Measurements from ENCODE around the gene FBXO7. TPM values are rescaled to one million over a fixed set of nuclear protein-coding genes. Genes with fewer than 3 reads are reported as not detected.

The FBXO7 gene
- total RNA-seq, 1 experiment from 2014 or later, result 85.1 TPM

DNA sequence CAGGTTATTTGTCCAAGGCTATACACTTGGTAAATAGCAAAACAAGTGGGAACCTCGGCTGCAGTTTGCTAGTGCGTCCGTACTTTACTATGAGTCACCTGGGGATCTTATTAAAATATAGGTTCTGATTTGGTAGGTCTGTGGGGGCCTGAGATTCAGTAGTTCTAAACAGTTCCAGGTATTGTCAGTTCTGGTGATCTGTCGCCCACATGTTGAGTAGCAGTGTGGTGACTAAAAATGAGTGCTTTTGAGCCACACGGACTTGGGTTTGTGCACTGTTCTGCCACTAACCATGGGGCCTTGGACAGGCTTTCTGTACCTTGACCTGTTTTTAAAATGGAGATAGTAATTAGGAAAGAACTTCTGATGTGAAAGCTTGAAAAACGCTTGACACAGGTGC is 15.7 kb downstream of the FBXO7 start:
- H3K4me3 Mint-ChIP-seq (ENCODE audit: unreplicated experiment), result no peak overlapping the region
- POLR2A ChIA-PET, result no interaction called here
- TF ChIP-seq, protein P1, sequence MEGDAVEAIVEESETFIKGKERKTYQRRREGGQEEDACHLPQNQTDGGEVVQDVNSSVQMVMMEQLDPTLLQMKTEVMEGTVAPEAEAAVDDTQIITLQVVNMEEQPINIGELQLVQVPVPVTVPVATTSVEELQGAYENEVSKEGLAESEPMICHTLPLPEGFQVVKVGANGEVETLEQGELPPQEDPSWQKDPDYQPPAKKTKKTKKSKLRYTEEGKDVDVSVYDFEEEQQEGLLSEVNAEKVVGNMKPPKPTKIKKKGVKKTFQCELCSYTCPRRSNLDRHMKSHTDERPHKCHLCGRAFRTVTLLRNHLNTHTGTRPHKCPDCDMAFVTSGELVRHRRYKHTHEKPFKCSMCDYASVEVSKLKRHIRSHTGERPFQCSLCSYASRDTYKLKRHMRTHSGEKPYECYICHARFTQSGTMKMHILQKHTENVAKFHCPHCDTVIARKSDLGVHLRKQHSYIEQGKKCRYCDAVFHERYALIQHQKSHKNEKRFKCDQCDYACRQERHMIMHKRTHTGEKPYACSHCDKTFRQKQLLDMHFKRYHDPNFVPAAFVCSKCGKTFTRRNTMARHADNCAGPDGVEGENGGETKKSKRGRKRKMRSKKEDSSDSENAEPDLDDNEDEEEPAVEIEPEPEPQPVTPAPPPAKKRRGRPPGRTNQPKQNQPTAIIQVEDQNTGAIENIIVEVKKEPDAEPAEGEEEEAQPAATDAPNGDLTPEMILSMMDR (IDR thresholded peaks at IDR 0.05; ENCODE audit: insufficient read depth in 1 of 2, low read depth in 1 of 2, low read length in 1 of 2, severe bottlenecking in 1 of 2, unreplicated experiment in 1 of 2), result no peak
- CTCF ChIA-PET, result no interaction called here
- no peaks in the 10 kb centered on the region for H3K9me3 Mint-ChIP-seq (ENCODE audit: unreplicated experiment)
- DNase-seq, result no peak
- Histone ChIP-seq H3K4me3 (ENCODE audit: low read depth, low read length) (no peak overlapping the region), H3K27me3 (replicated peaks; ENCODE audit: control insufficient read depth, insufficient read depth, low read length) (no peaks in the 10 kb centered on the region), H3K4me1 (no peaks in the 10 kb centered on the region), H3K36me3 (ENCODE audit: control insufficient read depth, insufficient read depth, low read length) (peaks cover 2% of the 10 kb centered on the region; the same call in 1 of the 2 replicates), H3K9me3 (no peaks in the 10 kb centered on the region)
- H3K27me3 Mint-ChIP-seq (ENCODE audit: insufficient read depth, unreplicated experiment), result no peaks in the 10 kb centered on the region
- no TSS peak for BruUV-seq (replicated peaks)
- peaks cover 70% of the 10 kb centered on the region for H3K36me3 Mint-ChIP-seq (ENCODE audit: insufficient read depth, unreplicated experiment)
- intact Hi-C loops (cut with micrococcal nuclease; ENCODE audit: unreplicated experiment), result no loop called here
- no peaks in the 10 kb centered on the region for H3K4me1 Mint-ChIP-seq (ENCODE audit: low read depth, unreplicated experiment)
- no peak overlapping the region for H3K27ac Mint-ChIP-seq (ENCODE audit: unreplicated experiment)

DNA sequence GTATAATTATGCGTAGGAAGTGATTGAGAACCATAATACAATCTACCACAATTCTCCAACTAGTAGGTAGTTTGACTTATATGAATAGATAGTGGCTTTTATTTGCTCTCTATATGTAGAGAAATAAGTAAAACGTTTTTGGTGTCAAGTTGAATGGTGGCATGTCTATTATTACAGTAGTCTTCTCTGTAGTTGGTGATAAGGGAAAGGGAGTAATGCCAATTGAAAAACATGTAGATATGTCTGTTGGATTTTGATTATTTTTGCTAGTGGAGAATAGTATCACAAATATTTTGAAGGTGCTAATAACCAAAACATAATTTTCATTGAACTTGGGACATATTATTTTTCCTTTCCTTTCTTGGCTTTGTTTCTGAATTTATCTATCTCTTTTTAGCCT is 17.5 kb downstream of the FBXO7 start:
- Mint-ChIP-seq H3K27me3 (ENCODE audit: insufficient read depth, unreplicated experiment) (no peaks in the 10 kb centered on the region), H3K9me3 (ENCODE audit: unreplicated experiment) (no peaks in the 10 kb centered on the region), H3K4me1 (ENCODE audit: low read depth, unreplicated experiment) (no peaks in the 10 kb centered on the region), H3K4me3 (ENCODE audit: unreplicated experiment) (no peak overlapping the region), H3K27ac (ENCODE audit: unreplicated experiment) (no peak overlapping the region), H3K36me3 (ENCODE audit: insufficient read depth, unreplicated experiment) (peaks cover 70% of the 10 kb centered on the region)
- Histone ChIP-seq H3K27me3 (replicated peaks; ENCODE audit: control insufficient read depth, insufficient read depth, low read length) (no peaks in the 10 kb centered on the region), H3K9me3 (no peaks in the 10 kb centered on the region), H3K36me3 (ENCODE audit: control insufficient read depth, insufficient read depth, low read length) (peaks cover 2% of the 10 kb centered on the region; the same call in 1 of the 2 replicates), H3K4me3 (ENCODE audit: low read depth, low read length) (no peak overlapping the region), H3K4me1 (no peaks in the 10 kb centered on the region)
- intact Hi-C loops (cut with micrococcal nuclease; ENCODE audit: unreplicated experiment), result no loop called here
- POLR2A ChIA-PET, result no interaction called here
- TF ChIP-seq, protein P1 (IDR thresholded peaks at IDR 0.05; ENCODE audit: insufficient read depth in 1 of 2, low read depth in 1 of 2, low read length in 1 of 2, severe bottlenecking in 1 of 2, unreplicated experiment in 1 of 2), result no peak
- DNase-seq, result no peak
- CTCF ChIA-PET, result no interaction called here
- BruUV-seq (replicated peaks), result no TSS peak

DNA sequence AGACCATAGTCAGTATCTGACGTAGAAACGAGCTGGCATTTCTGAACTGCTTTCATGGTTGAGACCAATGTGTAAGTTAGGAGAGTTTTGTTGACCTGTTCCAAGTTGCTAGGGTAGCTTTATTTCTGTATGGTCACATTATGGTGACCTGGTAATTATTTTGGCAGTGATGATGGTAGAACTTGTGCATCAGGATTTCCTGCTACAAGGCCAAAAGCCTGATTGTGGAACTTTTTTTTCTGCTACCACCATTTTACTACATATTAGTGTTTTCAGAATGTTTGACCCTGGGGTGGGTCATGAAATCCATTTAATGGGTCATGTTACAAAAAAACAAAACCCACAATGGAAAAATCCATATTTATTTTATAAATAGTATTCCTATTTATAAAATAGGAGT is 18.9 kb downstream of the FBXO7 start:
- no peak overlapping the region for H3K4me3 Mint-ChIP-seq (ENCODE audit: unreplicated experiment)
- Histone ChIP-seq H3K36me3 (ENCODE audit: control insufficient read depth, insufficient read depth, low read length) (peaks cover 2% of the 10 kb centered on the region), H3K4me1 (no peaks in the 10 kb centered on the region), H3K27me3 (replicated peaks; ENCODE audit: control insufficient read depth, insufficient read depth, low read length) (no peaks in the 10 kb centered on the region), H3K9me3 (no peaks in the 10 kb centered on the region), H3K4me3 (ENCODE audit: low read depth, low read length) (no peak overlapping the region)
- H3K36me3 Mint-ChIP-seq (ENCODE audit: insufficient read depth, unreplicated experiment), result peaks cover 66% of the 10 kb centered on the region
- BruUV-seq (replicated peaks), result no TSS peak
- TF ChIP-seq, protein P1 (IDR thresholded peaks at IDR 0.05; ENCODE audit: insufficient read depth in 1 of 2, low read depth in 1 of 2, low read length in 1 of 2, severe bottlenecking in 1 of 2, unreplicated experiment in 1 of 2), result no peak
- no peaks in the 10 kb centered on the region for H3K9me3 Mint-ChIP-seq (ENCODE audit: unreplicated experiment)
- CTCF ChIA-PET, result no interaction called here
- H3K27ac Mint-ChIP-seq (ENCODE audit: unreplicated experiment), result no peak overlapping the region
- intact Hi-C loops (cut with micrococcal nuclease; ENCODE audit: unreplicated experiment), result no loop called here
- H3K4me1 Mint-ChIP-seq (ENCODE audit: low read depth, unreplicated experiment), result no peaks in the 10 kb centered on the region
- DNase-seq, result no peak
- H3K27me3 Mint-ChIP-seq (ENCODE audit: insufficient read depth, unreplicated experiment), result no peaks in the 10 kb centered on the region
- POLR2A ChIA-PET, result no interaction called here
